Activated CD8-positive, alpha-beta memory T cell treated with anti-CD3 and anti-CD28 coated beads for 36 hours (primary cell): ENCODE measurements around the gene TWF2. TPM values are rescaled to one million over a fixed set of nuclear protein-coding genes. Genes with fewer than 3 reads are reported as not detected.

Experiments used
- CTCF ChIA-PET: fragments of 350-600 bp; sonication (Branson Sonifier 250); formaldehyde crosslinking; loops from one replicate; lab custom pipeline; 2021; ENCODE audit warnings: antibody characterized with exemption; lab: Charles Lee
- POLR2A ChIA-PET: fragments of 350-600 bp; sonication (Branson Sonifier 250); formaldehyde crosslinking; loops from one replicate; lab custom pipeline; 2021; ENCODE audit warnings: antibody characterized with exemption; lab: Charles Lee
- total RNA-seq, 2 experiments: library from RNA; stranded (reverse); gene quantifications; one replicate each; pipeline ENCODE4 v1.2.3, GENCODE V29; 2021

Gene TWF2
- total RNA-seq, 2 experiments from 2014 or later = 117 to 123 TPM

- POLR2A ChIA-PET = interaction anchor here (1.5 kb wide), 1 partner anchor 32 kb away, joined by 5 read pairs; the partner anchor contains the start of gene TWF2
- CTCF ChIA-PET = interaction anchor here (2.2 to 2.8 kb wide), 2 partner anchors 24 to 49 kb away, joined by 6 to 9 read pairs; partner anchors contain the start of gene PPM1M
Measured at GRCh38 chr3:52269776-52270175, 30.8 kb upstream of the TWF2 start.

GRCh38 chr3:52268036-52268435 lies 29.1 kb upstream of the TWF2 start:
- CTCF ChIA-PET = interaction anchor here (1.1 to 1.9 kb wide), 3 partner anchors 9 to 37 kb away, joined by 3 to 5 read pairs (median 4); no protein-coding TSS in a partner anchor
- POLR2A ChIA-PET = interaction anchor here (1.4 to 1.5 kb wide), 2 partner anchors 9 to 30 kb away, joined by 5 read pairs; partner anchors contain the start of gene TWF2

GRCh38 chr3:52265387-52265786 lies 26.4 kb upstream of the TWF2 start:
- CTCF ChIA-PET = interaction anchor here (1.1 kb wide), 1 partner anchor 38 kb away, joined by 3 read pairs; no protein-coding TSS in a partner anchor
- POLR2A ChIA-PET = no interaction called here

GRCh38 chr3:52262447-52262846 lies 23.5 kb upstream of the TWF2 start:
- POLR2A ChIA-PET = interaction anchor here (0.6 to 1.2 kb wide), 2 partner anchors 9 to 12 kb away, joined by 3 read pairs; no protein-coding TSS in a partner anchor
- CTCF ChIA-PET = no interaction called here

- ChIA-PET CTCF (interaction anchor here (0.9 to 1.4 kb wide), 4 partner anchors 11 to 43 kb away, joined by 3 to 5 read pairs (median 4); no protein-coding TSS in a partner anchor), POLR2A (interaction anchor here (0.9 to 4.1 kb wide), 3 partner anchors 17 to 28 kb away, joined by 3 to 18 read pairs (median 5); partner anchors contain the start of gene WDR82)
Measured at GRCh38 chr3:52259448-52259847, 20.5 kb upstream of the TWF2 start.

- POLR2A ChIA-PET = interaction anchor here (0.9 to 4.1 kb wide), 3 partner anchors 17 to 28 kb away, joined by 3 to 18 read pairs (median 5); partner anchors contain the start of gene WDR82
- CTCF ChIA-PET = interaction anchor here (0.8 to 1.1 kb wide), 3 partner anchors 10 to 42 kb away, joined by 3 to 4 read pairs (median 3); no protein-coding TSS in a partner anchor
Measured at GRCh38 chr3:52259035-52259434, 20.1 kb upstream of the TWF2 start.

- ChIA-PET CTCF (no interaction called here), POLR2A (interaction anchor here (0.7 to 4.1 kb wide), 2 partner anchors 15 to 20 kb away, joined by 4 to 18 read pairs; partner anchors contain the start of gene WDR82)
Measured at GRCh38 chr3:52257911-52258310, 19.0 kb upstream of the TWF2 start.

- POLR2A ChIA-PET = interaction anchor here (1.7 kb wide), 1 partner anchor 11 kb away, joined by 5 read pairs; the partner anchor contains the start of gene PPM1M
Measured at GRCh38 chr3:52256622-52257021, 17.7 kb upstream of the TWF2 start.

GRCh38 chr3:52256159-52256558 lies 17.2 kb upstream of the TWF2 start:
- ChIA-PET POLR2A (interaction anchor here (1.7 kb wide), 1 partner anchor 10 kb away, joined by 5 read pairs; the partner anchor contains the start of gene PPM1M), CTCF (interaction anchor here (0.7 to 1.7 kb wide), 2 partner anchors 14 to 16 kb away, joined by 3 to 6 read pairs; no protein-coding TSS in a partner anchor)

More at GRCh38 chr3:52256622-52257021, 17.7 kb upstream of the TWF2 start:
- CTCF ChIA-PET = interaction anchor here (1.7 kb wide), 1 partner anchor 15 kb away, joined by 6 read pairs; no protein-coding TSS in a partner anchor

- ChIA-PET POLR2A (interaction anchor here (0.9 to 19.3 kb wide), 3 partner anchors 9 to 25 kb away, joined by 4 to 246 read pairs (median 9); partner anchors contain the start of genes PPM1M and WDR82), CTCF (interaction anchor here (0.7 to 4.2 kb wide), 4 partner anchors 8 to 53 kb away, joined by 3 to 25 read pairs (median 4); partner anchors contain the start of gene TWF2)
Measured at GRCh38 chr3:52254608-52255007, 15.7 kb upstream of the TWF2 start.

- POLR2A ChIA-PET = interaction anchor here (0.6 to 19.3 kb wide), 16 partner anchors 8 to 1661 kb away, joined by 3 to 246 read pairs (median 4); partner anchors contain the start of genes PPM1M, TLR9, TWF2 and WDR82
- CTCF ChIA-PET = interaction anchor here (0.6 to 4.2 kb wide), 13 partner anchors 8 to 85 kb away, joined by 3 to 31 read pairs (median 4); partner anchors contain the start of genes TWF2 and WDR82
Measured at GRCh38 chr3:52253314-52254304, 14.7 kb upstream of the TWF2 start.

- POLR2A ChIA-PET = interaction anchor here (1.0 to 19.3 kb wide), 3 partner anchors 10 to 30 kb away, joined by 3 to 246 read pairs (median 7); partner anchors contain the start of gene WDR82
- CTCF ChIA-PET = interaction anchor here (1.3 kb wide), 1 partner anchor 10 kb away, joined by 6 read pairs; no protein-coding TSS in a partner anchor
Measured at GRCh38 chr3:52250122-52250521, 11.2 kb upstream of the TWF2 start.

GRCh38 chr3:52249683-52250082 lies 10.7 kb upstream of the TWF2 start:
- CTCF ChIA-PET = interaction anchor here (0.6 to 1.6 kb wide), 4 partner anchors 9 to 86 kb away, joined by 3 to 6 read pairs (median 4); no protein-coding TSS in a partner anchor
- POLR2A ChIA-PET = interaction anchor here (19.3 kb wide), 1 partner anchor 30 kb away, joined by 246 read pairs; the partner anchor contains the start of gene WDR82

- CTCF ChIA-PET = interaction anchor here (0.6 to 1.6 kb wide), 7 partner anchors 9 to 85 kb away, joined by 3 to 6 read pairs (median 5); no protein-coding TSS in a partner anchor
- POLR2A ChIA-PET = interaction anchor here (0.7 to 19.3 kb wide), 3 partner anchors 9 to 31 kb away, joined by 3 to 246 read pairs (median 4); partner anchors contain the start of genes TWF2 and WDR82
Measured at GRCh38 chr3:52248816-52249547, 10.0 kb upstream of the TWF2 start.

- CTCF ChIA-PET = interaction anchor here (0.8 to 1.6 kb wide), 6 partner anchors 12 to 91 kb away, joined by 3 to 6 read pairs (median 4); partner anchors contain the start of gene WDR82
- POLR2A ChIA-PET = interaction anchor here (0.6 to 19.3 kb wide), 4 partner anchors 8 to 33 kb away, joined by 3 to 246 read pairs (median 4); partner anchors contain the start of genes TWF2 and WDR82
Measured at GRCh38 chr3:52248165-52248541, 9.2 kb upstream of the TWF2 start.

GRCh38 chr3:52247409-52248164 lies 8.6 kb upstream of the TWF2 start:
- ChIA-PET CTCF (interaction anchor here (0.8 to 7.8 kb wide), 7 partner anchors 12 to 91 kb away, joined by 3 to 60 read pairs (median 5); partner anchors contain the start of gene WDR82), POLR2A (interaction anchor here (0.6 to 19.3 kb wide), 3 partner anchors 9 to 32 kb away, joined by 3 to 246 read pairs (median 4); partner anchors contain the start of genes TWF2 and WDR82)
